OCI-LY1 (cell line): ENCODE measurements around the gene CBY3.

Source experiments
- CTCF ChIP-seq: fragments of 200-600 bp; sonication (generic), shearing (Covaris generic); IDR thresholded peaks from 2 replicates; pipeline ENCODE4 v1.5.1; 2017; ENCODE audit warnings: mild to moderate bottlenecking, antibody characterized with exemption, low read length, moderate library complexity, mixed read lengths
- EZH2 ChIP-seq: fragments of 200-600 bp; sonication (generic), shearing (Covaris generic); IDR thresholded peaks from 2 replicates; pipeline ENCODE4 v1.8.0; 2017; ENCODE audit warnings: borderline replicate concordance, mixed run types, mild to moderate bottlenecking, antibody characterized with exemption, low read length, moderate library complexity, mixed read lengths

- TF ChIP-seq CTCF, result no peak
- TF ChIP-seq EZH2, result no peak
Measured at GRCh38 chr5:179720222-179720621, 39.4 kb upstream of the CBY3 start.
